ENCODE data around the gene MAP2K5. TPM values are rescaled to one million over a fixed set of nuclear protein-coding genes. Genes with fewer than 3 reads are reported as not detected.

The MAP2K5 gene
- polyA plus RNA-seq, 1 donor from 2014 or later, result 12.1 TPM

GRCh38 chr15:67531379-67531914 is 11.1 kb upstream of the MAP2K5 start:
- H3K27me3 ChIP-seq (ENCODE audit: insufficient read depth, low read depth, low read length), result no peaks in the 10 kb centered on the region
- TF ChIP-seq TAF1 (IDR thresholded peaks at IDR 0.05; ENCODE audit: low read depth), result no peak
- no peak for TF ChIP-seq EP300 (conservative IDR thresholded peaks at IDR 0.05; ENCODE audit: poor library complexity, severe bottlenecking)
- no peak for TF ChIP-seq RAD21 (conservative IDR thresholded peaks at IDR 0.05)
- TF ChIP-seq CTCF (IDR thresholded peaks at IDR 0.05; ENCODE audit: poor library complexity, severe bottlenecking), result no peak
- TF ChIP-seq SMC3 (conservative IDR thresholded peaks at IDR 0.05; ENCODE audit: poor library complexity), result no peak
- no peak for TF ChIP-seq MXI1 (conservative IDR thresholded peaks at IDR 0.05; ENCODE audit: poor library complexity, severe bottlenecking)
- no peak for TF ChIP-seq EZH2 (IDR thresholded peaks at IDR 0.05; ENCODE audit: borderline replicate concordance, insufficient read depth, low read length, poor library complexity, severe bottlenecking)
- TF ChIP-seq REST (IDR thresholded peaks at IDR 0.05; ENCODE audit: borderline replicate concordance), result no peak
- TF ChIP-seq POLR2AphosphoS5 (IDR thresholded peaks at IDR 0.05), result no peak
- no peak overlapping the region for H3K27ac ChIP-seq (ENCODE audit: low read length)
- no peak overlapping the region for H3K4me3 ChIP-seq (ENCODE audit: low read length)
- no peak overlapping the region for H3K9ac ChIP-seq (ENCODE audit: low read length)
- no peaks in the 10 kb centered on the region for H3K9me2 ChIP-seq (ENCODE audit: insufficient read depth, low read length)
- no peaks in the 10 kb centered on the region for H3K79me2 ChIP-seq (replicated peaks; ENCODE audit: insufficient read depth, low read length)
- no peaks in the 10 kb centered on the region for H3F3A ChIP-seq (ENCODE audit: insufficient read depth, low read length, poor library complexity, severe bottlenecking)
- no peaks in the 10 kb centered on the region for H3K9me3 ChIP-seq (ENCODE audit: low read length)
- H4K20me1 ChIP-seq (ENCODE audit: insufficient read depth), result no peaks in the 10 kb centered on the region
- H3K4me2 ChIP-seq (ENCODE audit: low read length), result no peak overlapping the region
- H2AFZ ChIP-seq (ENCODE audit: low read depth, low read length), result no peak overlapping the region
- no peaks in the 10 kb centered on the region for H3K36me3 ChIP-seq (ENCODE audit: insufficient read depth, low read length)

- H3K27ac ChIP-seq (ENCODE audit: low read length), result no peak overlapping the region
- no peak for TF ChIP-seq REST (IDR thresholded peaks at IDR 0.05; ENCODE audit: borderline replicate concordance)
- TF ChIP-seq EP300 (conservative IDR thresholded peaks at IDR 0.05; ENCODE audit: poor library complexity, severe bottlenecking), result no peak
- TF ChIP-seq POLR2AphosphoS5 (IDR thresholded peaks at IDR 0.05), result no peak
- TF ChIP-seq EZH2 (IDR thresholded peaks at IDR 0.05; ENCODE audit: borderline replicate concordance, insufficient read depth, low read length, poor library complexity, severe bottlenecking), result no peak
- TF ChIP-seq SMC3 (conservative IDR thresholded peaks at IDR 0.05; ENCODE audit: poor library complexity), result no peak
- no peak for TF ChIP-seq MXI1 (conservative IDR thresholded peaks at IDR 0.05; ENCODE audit: poor library complexity, severe bottlenecking)
- no peak for TF ChIP-seq CTCF (IDR thresholded peaks at IDR 0.05; ENCODE audit: poor library complexity, severe bottlenecking)
- no peak for TF ChIP-seq TAF1 (IDR thresholded peaks at IDR 0.05; ENCODE audit: low read depth)
- no peak for TF ChIP-seq RAD21 (conservative IDR thresholded peaks at IDR 0.05)
- H3K27me3 ChIP-seq (ENCODE audit: insufficient read depth, low read depth, low read length), result no peaks in the 10 kb centered on the region
- no peak overlapping the region for H3K4me2 ChIP-seq (ENCODE audit: low read length)
- no peaks in the 10 kb centered on the region for H3K9me3 ChIP-seq (ENCODE audit: low read length)
- no peak overlapping the region for H3K9ac ChIP-seq (ENCODE audit: low read length)
- H2AFZ ChIP-seq (ENCODE audit: low read depth, low read length), result no peak overlapping the region
- no peaks in the 10 kb centered on the region for H4K20me1 ChIP-seq (ENCODE audit: insufficient read depth)
- no peak overlapping the region for H3K4me3 ChIP-seq (ENCODE audit: low read length)
- no peaks in the 10 kb centered on the region for H3F3A ChIP-seq (ENCODE audit: insufficient read depth, low read length, poor library complexity, severe bottlenecking)
- H3K9me2 ChIP-seq (ENCODE audit: insufficient read depth, low read length), result no peaks in the 10 kb centered on the region
- H3K79me2 ChIP-seq (replicated peaks; ENCODE audit: insufficient read depth, low read length), result no peaks in the 10 kb centered on the region
- no peaks in the 10 kb centered on the region for H3K36me3 ChIP-seq (ENCODE audit: insufficient read depth, low read length)
Observed at GRCh38 chr15:67533873-67534272, 8.6 kb upstream of the MAP2K5 start.
